Left ventricle myocardium superior (tissue), 1 donor: ENCODE measurements around the gene PTPN18. TPM values are rescaled to one million over a fixed set of nuclear protein-coding genes. Genes with fewer than 3 reads are reported as not detected.

Source experiments
- ATAC-seq: fragments of 200-7000 bp; cut with Tn5 transposase; one replicate; pipeline ENCODE4 v1.9.1; 2020; ENCODE audit warnings: mild to moderate bottlenecking, moderate library complexity
- DNase-seq: peaks from one replicate; pipeline ENCODE4 v3.0.0-alpha.2; 2020
- intact Hi-C: fragments of 100-400 bp; cut with micrococcal nuclease; formaldehyde crosslinking; loops from one replicate; pipeline ENCODE4 v1.11.0; 2022
- total RNA-seq: library from RNA; stranded (reverse); fragmentation: NEBNext Ultra II Directional; extraction: Animal tissue kit (Norgen Biotek cat#: 25700); gene quantifications from one replicate; pipeline ENCODE4 v1.2.1, GENCODE V29; 2021
- donor health status: DM: no; HTN: yes; CAD: no; lungs with severe emphysema.

The PTPN18 gene
- total RNA-seq, 1 donor from 2014 or later, result 12.5 TPM

DNA sequence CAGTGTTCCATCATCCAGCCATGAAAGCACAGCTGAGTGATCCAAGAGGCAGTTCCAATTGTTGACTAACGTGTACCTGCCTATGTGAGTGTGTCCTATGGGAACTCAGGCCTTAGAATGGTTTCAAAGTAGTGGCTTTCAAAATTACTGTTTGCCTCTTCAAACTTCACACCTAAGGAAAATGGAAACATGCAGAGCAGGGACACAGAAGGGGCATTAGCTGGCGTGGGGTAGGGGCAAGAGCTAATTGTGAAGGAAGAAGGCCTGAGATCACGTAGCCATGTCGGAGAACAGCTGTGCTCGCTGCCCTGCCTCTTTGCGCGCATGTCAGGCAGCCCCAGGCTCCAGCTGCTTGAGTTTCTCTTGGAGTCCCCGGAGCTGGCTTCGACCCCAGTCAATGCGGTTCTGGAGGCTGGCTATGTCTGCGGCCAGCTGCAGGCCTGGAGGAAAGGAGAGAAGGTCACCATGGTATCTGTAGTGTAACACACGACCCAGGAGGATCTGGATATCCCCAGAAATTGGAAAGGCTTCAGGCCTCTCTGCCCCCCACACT lies 17.0 kb upstream of the PTPN18 start:
- DNase-seq (no peak), ATAC-seq (no peak)
- intact Hi-C loops, result no loop called here

DNA sequence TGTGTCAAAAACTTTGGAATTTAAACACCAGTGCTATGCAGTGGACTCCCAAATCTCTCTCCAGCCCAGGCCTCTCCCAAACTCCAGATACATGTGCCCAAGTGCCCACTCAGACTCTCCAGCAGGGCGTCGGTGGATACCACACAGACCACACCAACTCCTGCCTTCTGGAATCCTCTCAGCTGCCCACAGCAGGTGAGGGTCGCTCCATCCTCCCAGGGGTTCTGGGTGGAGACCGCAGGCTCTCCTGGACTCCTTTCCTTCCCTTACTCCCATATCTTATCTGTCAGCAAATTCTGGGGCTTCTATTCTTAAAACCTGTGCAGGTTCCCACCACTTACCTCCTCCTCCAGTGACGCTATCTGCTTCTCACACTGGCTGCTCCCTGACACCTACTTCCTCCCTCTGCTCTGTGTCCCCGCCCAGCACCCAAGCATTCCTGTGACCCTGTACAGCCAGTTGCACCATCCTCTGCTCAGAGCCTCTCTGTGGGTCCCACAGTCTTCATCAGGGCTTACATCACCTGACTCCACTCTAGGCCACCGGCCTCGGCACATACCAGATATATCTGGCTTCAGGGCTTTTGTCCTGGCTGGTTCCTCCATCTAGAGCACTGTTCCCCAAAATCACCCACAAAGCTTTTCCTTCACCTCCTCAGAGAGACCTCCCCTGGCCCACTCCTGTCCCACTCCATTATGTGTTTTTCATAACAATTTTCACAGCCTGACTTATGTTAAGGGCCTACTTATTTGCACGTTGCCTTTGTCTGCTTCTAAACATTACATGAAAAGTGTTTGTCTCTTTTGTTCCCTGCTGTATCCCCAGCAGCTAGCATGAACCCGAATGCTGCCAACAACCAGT lies 15.7 kb upstream of the PTPN18 start:
- intact Hi-C loops, result no loop called here
- DNase-seq (no peak), ATAC-seq (no peak)

DNA sequence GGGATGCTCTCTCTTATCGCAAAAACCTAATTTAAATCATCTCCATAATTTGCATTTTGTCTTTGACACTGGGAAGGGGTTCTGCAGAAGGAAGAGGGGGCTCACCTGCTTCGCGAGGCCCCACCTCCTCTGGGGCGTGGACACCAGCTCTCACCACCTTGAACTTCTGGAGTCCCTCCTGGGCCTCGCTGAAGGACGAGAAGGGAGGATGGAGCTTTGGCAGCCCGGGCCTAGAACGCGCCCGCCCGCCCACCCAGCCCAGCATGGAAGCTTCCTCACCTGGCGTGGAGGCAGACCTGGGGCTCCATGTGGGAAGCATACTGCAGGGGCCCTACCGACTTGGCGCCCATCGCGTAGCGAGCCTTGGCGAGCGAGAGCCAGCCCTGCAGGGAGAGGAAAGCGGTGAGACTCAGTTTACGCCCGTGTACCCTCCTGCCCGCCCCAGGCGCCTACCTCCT lies 14.3 kb upstream of the PTPN18 start:
- DNase-seq (no peak), ATAC-seq (peak; percentile 1)
- intact Hi-C loops, result no loop called here

DNA sequence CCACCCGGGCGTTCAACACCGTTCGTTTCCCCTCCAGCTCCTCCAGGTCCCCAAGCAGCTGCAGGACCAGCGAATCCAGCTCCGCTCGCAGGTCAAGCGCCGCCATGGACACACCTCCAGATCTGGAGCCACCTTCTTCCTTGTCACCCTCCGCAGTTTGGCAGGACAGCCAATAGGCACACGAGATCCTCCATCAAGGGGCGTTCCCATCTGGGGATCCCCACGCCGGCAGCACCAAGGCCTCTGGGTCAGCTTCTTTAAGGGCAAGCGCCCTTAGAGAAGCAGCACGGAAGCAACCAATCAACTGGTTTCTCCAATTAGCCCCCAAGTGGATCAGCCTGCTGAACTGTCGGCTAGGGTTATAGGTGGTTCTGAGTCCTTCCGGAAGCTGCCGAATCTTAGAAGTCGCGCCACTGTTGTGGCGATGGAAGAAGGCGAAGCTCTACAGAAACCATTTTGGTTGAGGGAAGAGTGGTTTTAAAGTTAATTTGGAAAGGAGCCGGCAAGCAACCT lies 13.8 kb upstream of the PTPN18 start:
- peak; percentile 90 for DNase-seq
- ATAC-seq, result peak; percentile 89
- intact Hi-C loops, result no loop called here

DNA sequence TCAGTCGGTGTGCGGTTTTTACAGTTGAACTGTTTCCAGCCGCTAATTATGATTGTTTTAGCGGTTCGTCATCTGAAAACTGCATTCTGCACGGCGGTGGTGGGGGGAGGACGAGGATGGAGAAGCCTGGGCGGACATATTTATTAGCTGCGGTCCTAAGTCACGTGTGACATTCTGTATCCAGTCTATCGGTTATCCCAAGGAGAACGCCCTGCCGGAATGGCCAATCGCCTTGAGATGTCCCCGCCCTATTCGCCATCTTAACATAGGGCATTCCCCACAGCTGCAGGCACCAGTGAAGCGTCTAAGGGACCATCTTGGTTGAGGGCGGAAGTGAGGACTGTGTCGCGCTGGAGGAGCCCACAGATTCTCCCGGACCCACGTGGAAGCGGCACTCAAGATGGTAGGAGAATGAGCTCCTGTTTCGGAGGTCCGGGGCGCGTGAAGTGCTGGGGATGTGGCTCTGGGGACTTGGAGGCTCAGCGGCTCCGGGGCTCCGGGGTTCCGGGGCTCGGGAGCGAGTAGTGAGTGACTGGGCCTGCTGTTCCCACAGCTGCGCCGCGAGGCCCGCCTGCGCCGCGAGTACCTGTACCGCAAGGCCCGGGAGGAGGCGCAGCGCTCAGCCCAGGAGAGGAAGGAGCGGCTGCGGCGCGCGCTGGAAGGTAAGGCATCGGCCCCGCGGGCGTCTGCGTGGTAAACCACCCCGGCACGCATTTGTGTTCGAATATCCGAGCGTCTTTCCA lies 13.2 kb upstream of the PTPN18 start, which contains the start of gene IMP4:
Gene IMP4 (plus strand): TSS at position 365 of the 743 bp plus-strand sequence. CDS start 36 bp downstream, at position 401.
- ATAC-seq (peak; percentile 97), DNase-seq (peak; percentile 94)
- intact Hi-C loops, result no loop called here

DNA sequence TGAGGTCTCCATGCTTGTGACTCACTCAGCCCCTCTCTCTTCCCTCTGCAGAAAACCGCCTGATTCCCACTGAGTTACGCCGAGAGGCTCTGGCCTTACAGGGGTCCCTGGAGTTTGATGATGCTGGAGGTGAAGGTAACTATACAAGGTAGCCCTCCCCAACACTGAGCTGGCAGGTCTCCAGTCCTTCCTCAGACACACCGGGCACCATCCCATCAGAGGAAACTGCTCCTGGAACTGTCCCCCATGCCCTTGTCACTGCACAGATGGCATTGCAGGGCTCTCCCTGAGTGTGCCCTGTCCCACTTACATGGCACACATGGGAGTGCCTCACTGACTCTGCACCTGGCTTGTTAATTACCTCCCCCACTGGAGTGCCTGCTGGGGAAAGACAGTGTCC lies 11.3 kb upstream of the PTPN18 start:
- DNase-seq (no peak), ATAC-seq (no peak)
- intact Hi-C loops, result no loop called here

DNA sequence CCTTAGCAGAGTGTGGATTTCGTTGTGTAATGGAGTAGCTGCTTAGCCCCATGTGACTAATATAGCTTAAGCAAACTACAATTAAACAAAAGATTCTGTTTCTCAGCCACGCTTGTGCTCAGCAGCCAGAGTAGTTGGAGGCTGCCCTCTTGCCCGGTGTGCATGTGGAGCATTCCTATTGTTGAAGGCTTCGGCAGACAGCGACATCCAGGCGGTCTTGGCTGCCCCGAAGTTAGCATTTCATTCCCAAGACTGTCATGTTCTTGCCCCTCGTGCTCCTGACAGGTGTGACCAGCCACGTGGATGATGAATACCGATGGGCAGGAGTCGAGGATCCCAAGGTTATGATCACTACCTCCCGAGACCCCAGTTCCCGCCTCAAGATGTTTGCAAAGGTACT lies 10.8 kb upstream of the PTPN18 start:
- intact Hi-C loops, result no loop called here
- ATAC-seq, result no peak
- no peak for DNase-seq

DNA sequence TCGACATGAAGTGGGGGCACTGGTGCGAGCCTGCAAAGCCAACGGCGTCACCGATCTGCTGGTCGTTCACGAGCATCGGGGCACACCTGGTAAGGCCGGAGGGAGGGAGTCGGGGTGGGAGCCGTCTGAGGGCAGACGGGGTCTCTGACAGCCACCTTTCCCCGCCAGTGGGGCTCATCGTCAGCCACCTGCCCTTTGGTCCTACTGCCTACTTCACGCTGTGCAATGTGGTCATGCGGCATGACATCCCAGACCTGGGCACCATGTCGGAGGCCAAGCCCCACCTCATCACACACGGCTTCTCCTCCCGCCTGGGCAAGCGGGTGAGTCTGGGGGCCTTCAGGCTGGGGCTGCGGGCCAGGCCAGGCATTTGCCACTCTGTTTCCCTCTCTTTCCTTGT lies 10.2 kb upstream of the PTPN18 start:
- intact Hi-C loops, result no loop called here
- ATAC-seq (no peak), DNase-seq (no peak)

DNA sequence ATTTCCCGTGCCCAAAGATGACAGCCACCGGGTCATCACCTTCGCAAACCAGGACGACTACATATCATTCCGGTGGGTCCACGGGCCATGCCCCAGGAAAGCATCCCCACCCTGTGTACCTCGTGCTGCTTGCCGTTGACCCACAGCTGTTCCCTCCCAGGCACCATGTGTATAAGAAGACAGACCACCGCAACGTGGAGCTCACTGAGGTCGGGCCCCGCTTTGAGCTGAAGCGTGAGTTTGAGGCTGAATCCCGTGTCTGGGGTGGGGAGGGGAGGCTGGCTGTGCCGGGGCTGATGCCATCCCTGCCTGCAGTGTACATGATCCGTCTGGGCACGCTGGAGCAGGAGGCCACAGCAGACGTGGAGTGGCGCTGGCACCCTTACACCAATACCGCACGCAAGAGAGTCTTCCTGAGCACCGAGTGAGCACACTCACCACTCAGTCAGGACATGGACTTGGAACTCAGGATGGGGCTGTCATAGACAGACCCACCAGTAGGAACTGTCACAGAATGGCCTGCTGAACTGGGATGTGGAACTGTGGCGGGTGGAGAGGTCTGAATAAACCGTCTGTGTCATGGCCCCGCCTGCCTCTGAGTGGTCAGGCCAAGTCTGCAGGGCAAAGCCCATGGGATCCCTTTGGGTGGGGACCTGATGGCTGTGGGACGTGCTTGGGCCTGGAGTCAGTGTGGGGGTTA lies 9.7 kb upstream of the PTPN18 start:
- intact Hi-C loops, result no loop called here
- no peak for ATAC-seq
- DNase-seq, result no peak

DNA sequence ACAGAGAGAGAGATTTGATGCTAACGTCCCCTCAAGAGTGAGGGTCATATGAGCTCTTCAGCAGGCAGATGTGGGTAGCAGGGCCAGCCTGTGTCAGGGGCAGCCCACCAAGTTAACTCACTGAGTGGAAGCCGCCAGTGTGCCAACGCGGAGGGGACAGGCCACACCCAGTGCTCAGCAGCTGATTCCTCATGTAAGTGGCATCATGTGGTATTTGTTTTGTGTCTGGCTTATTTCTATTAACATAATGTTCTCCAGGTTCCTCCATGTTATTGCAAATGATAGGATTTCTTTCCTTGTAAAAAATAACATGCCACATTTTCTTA lies 9.2 kb upstream of the PTPN18 start:
- no peak for ATAC-seq
- DNase-seq, result no peak
- intact Hi-C loops, result no loop called here

DNA sequence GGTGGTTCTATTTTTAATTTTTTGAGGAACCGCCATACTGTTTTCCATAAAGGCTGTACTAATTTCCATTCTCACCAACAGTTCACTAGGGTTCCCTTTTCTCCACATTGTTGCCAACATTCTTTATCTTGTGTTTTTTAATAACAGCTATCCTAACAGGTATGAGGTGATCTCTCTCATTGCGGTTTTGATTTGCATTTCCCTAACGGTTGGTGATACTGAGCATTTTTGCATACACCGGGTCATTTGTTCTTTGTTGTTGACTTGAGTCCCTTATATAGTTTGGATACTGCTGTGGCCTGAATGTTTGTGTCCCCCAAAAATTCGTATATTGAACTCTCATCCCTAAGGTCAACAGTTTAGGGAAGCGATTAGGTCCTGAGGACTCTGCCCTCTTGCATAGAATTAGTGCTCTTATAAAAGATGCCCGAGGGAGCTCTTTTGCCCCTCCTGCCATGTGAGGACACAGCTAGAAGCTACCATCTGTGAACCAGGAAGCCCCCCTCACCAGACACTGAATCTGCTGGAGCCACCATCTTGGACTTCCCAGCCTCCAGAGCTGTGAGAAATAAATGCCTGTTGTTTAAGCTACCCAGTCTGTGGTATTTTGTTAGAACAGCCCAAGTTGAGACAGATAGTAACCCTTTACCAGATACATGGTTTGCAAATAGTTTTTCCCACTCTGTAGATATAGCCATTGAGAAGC lies 8.5 kb upstream of the PTPN18 start:
- intact Hi-C loops, result no loop called here
- no peak for DNase-seq
- no peak for ATAC-seq

DNA sequence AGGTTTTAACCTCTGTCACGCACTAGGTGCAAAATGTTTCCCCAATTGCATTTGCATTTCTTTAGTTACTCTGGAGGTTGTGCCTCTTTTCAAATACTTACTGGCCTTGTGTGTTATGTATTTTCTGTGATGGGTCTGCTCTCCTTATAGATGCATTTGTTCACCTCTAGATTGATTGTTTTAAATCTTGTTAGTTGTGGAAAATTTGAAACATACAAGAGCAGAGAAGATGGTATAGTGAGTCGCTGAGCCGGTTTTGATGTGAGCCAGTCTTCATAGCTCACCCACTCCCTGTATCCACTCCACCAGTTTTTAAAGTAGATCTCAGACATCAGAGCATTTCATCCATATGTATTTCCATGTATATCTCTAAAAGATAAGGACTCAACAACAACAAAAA lies 6.7 kb upstream of the PTPN18 start:
- ATAC-seq (no peak), DNase-seq (no peak)
- intact Hi-C loops, result no loop called here

DNA sequence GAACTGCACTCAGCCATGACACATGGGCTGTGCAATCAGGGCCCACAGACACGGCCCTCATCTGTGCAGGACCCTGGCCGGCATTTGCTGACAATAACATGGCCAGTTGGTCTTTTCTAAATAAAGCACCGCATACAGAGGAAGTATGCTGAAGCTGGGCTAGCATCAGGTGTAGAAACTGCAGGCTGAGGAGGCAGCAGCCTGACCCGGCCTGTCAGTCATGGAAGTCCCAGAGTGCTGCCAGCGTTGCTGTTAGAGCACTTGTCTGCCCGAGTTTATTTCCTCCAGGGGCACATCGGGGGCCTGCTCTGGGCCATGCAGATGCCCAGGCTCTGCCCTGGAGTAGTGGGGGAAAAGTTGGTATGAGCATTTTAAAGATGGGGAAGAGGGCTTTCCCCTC lies 4.1 kb upstream of the PTPN18 start:
- DNase-seq (no peak), ATAC-seq (no peak)
- intact Hi-C loops, result no loop called here

DNA sequence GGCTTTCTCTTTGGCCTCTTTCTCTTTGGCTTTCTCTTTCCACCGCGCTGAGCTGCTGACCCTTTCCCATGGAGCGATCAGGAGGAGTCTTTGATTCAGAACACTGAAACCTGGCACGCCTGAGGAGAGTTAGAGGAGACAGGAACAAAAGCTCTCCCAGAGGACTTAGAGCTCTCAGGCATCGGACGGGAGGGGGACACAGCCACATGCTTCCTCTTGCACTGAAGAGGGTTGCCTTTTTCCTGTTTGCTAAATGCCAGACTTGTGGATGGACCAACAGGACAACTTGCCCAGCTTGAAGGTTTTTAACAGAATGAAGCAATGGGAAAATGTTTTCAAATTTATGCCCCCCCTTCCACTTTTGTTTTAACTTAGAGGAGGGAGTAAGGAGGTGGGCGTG lies 3.6 kb upstream of the PTPN18 start:
- intact Hi-C loops, result no loop called here
- DNase-seq (no peak), ATAC-seq (no peak)

DNA sequence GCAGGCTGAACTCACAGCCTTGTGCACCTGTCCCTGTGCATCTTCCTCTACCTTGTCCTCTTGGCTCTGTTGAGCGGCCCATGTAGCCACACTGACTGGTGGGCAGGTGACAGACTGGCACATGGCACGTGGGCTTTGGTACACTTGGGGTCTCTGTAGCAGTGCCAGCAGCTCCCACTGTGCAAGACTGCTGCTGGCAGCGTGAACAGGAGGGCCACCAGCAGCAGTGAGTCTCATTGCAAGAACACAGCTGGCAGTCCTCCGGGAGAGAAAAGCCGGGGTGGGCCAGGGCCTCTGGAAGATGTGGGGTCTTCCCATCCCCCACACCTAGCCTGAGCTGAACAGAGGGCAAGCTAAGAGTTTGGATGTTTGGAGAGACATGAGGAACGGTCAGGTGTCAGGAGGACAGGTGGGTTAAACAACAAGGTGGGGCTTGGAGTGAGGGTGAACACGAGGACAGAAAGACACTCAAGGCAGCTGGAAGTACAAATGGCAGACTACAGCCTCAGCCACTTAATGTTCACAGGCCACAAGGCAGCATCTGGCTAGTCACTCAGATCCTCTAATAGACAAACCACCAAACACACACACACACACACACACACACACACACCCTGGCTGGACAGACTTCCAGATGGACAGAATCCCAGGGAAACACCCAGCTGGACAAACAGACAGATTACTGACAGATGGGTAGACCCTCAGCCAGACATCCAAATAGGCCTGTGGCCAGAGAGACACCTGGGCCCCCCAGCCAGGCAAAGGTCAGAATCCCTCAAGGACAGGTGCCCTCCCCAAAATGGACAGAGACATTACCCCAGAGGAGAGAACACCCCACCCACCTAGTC lies 2.3 kb upstream of the PTPN18 start:
- intact Hi-C loops, result no loop called here
- no peak for ATAC-seq

DNA sequence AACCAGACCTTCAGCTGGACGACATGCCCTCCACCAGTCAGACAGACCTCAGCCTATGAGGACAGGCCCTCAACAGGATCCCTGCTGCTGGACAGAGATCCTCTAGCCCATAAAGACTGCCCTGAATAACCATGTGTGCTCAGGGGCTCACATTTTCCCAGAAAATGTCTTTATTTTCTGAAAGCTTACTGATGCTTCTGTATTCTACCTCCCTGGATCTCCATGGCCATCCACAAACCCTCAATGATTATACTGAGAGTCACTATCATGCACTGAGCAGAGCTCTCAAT lies 1.8 kb upstream of the PTPN18 start:
- no peak for DNase-seq
- intact Hi-C loops, result no loop called here
- no peak for ATAC-seq

More for the DNA sequence above, 2.3 kb upstream of the PTPN18 start:
- peak; percentile 24 for DNase-seq

DNA sequence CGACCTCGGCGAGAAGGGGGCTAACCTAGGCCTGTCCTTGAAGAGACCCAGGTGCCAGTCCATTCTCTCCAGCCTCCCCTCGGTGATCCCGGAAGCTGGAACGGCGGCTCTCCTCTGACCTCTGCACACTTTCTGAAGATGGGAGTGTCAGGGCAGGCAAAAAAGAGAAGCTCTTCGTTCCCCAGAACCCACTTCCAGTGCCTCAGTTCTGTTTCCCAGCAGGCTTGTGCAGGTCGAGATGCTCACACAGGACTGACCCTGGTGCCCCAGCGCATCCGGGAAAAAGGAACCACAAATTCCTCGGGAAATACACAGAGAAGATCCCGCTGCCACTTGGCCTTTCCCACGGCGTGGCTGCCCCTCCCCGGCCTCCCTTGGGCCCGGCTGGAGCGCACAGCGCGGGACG lies 681 bp upstream of the PTPN18 start:
- DNase-seq (no peak), ATAC-seq (peak; percentile 4)
- intact Hi-C loops, result no loop called here

DNA sequence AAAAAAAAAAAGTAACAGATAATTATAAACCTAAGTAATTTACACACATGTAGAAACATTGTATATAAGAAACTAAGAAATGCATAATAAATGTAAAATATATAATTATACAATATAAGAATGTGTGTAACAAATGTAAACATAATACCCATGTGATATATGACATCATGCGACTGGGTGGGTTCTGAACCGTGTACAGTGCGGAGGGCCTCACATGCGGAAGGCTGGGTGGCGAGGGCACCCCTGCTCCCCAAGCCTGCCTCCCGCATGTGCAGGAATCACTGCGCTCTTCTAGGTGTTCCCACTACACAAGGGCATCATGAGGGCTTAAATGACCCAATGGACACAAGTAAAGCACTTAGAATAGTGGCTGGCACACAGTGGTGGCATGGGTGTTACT lies 2.0 kb downstream of the PTPN18 start:
- ATAC-seq (no peak), DNase-seq (no peak)
- intact Hi-C loops, result no loop called here
